Psoas muscle (tissue), 8 donors: ENCODE results near the gene PPP6R1. TPM values are rescaled to one million over a fixed set of nuclear protein-coding genes. Genes with fewer than 3 reads are reported as not detected.

Source experiments
- ATAC-seq, 4 donors: fragments of 200-7000 bp; cut with Tn5 transposase; one replicate each; pipeline ENCODE4 v1.9.1; 2020; ENCODE audit warnings: moderate library complexity in 3 of 4, mild to moderate bottlenecking in 2 of 4
- DNase-seq, 2 donors: peaks; one replicate each; pipeline ENCODE4 v3.0.0-alpha.2; 2020
- H3K27ac ChIP-seq: fragments of 200-600 bp; one replicate; pipeline ENCODE4 v1.8.0; 2022
- H3K27me3 ChIP-seq, 3 donors: fragments of 200-600 bp in 1 of 3; one replicate each; pipeline versions ENCODE4 v1.6.1 to v1.8.0; 2013 to 2022; ENCODE audit warnings: low read length in 2 of 3, mild to moderate bottlenecking in 2 of 3, moderate library complexity in 1 of 3; ENCODE audit not compliant: insufficient read depth in 3 of 3
- H3K36me3 ChIP-seq, 2 donors: fragments of 200-600 bp in 1 of 2; one replicate each; pipeline versions ENCODE4 v1.6.1 to v1.8.0; 2013 to 2022; ENCODE audit warnings: low read depth in 1 of 2, mild to moderate bottlenecking in 1 of 2, moderate library complexity in 1 of 2; ENCODE audit not compliant: insufficient read depth in 1 of 2
- H3K4me1 ChIP-seq: fragments of 200-600 bp; one replicate; pipeline ENCODE4 v1.8.0; 2022
- H3K4me3 ChIP-seq: fragments of 200-600 bp; one replicate; pipeline ENCODE4 v1.8.0; 2022; ENCODE audit warnings: mild to moderate bottlenecking
- H3K9me3 ChIP-seq: fragments of 200-600 bp; one replicate; pipeline ENCODE4 v1.8.0; 2022
- CTCF ChIP-seq: fragments of 200-600 bp; IDR thresholded peaks from one replicate; pipeline ENCODE4 v1.8.0; 2022; ENCODE audit warnings: antibody characterized with exemption
- WGBS, 3 donors: extraction: QIAGEN DNeasy Blood & Tissue Kit; methylation state at CpG; one replicate each; pipeline versions ENCODE4 v1.1.6 to v1.1.7; 2013; 5-methylcytosine and 5-hydroxymethylcytosine counted together
- intact Hi-C, 2 donors: fragments of 100-400 bp; cut with DNase I; formaldehyde crosslinking; loops; one replicate each; pipeline versions ENCODE4 v1.11.0 to v1.14.2; 2022
- polyA plus RNA-seq, 3 donors: library from polyadenylated mRNA; stranded (reverse); fragments of 200-250 nt; gene quantifications; one replicate each; pipeline ENCODE4 v1.2.3, GENCODE V29; 2013
- total RNA-seq, 4 donors: library from RNA; stranded (reverse); fragmentation: NEBNext Ultra II Directional in 2 of 4; extraction: Animal tissue kit (Norgen Biotek cat#: 25700) in 2 of 4; gene quantifications; one replicate each; pipeline versions ENCODE4 v1.2.1 to v1.2.4, GENCODE V29; 2021 to 2023
- donor health status: healthy with polysubstance abuse.
- donor health status: DM: no; HTN: no; CAD: no; lungs with moderate emphysema.
- donor health status: Bipolar disorder and iron deficiency.
- donor health status: healthy.
- donor health status: DM: yes; HTN: yes; CAD: no.
- donor health status: DM: no; HTN: no; CAD: no.
- donor health status: DM: no; HTN: no; CAD: no.
- donor health status: DM: yes; HTN: yes; CAD: no.

Gene PPP6R1
- total and polyA plus RNA-seq, 7 donors: 27.9 to 72.3 (median 45.6) TPM

GRCh38 chr19:55238030-55238429 is 20.8 kb downstream of the PPP6R1 start:
- no peak for TF ChIP-seq CTCF
- H3K36me3 ChIP-seq: peaks cover 17 to 95% of the 10 kb centered on the region in 2 donors
- no peaks in the 10 kb centered on the region for H3K9me3 ChIP-seq
- no peak overlapping the region for H3K27ac ChIP-seq
- 83 to 84% (median 84%) methylated on average over 8 of the region's 8 CpGs for WGBS, 3 donors
- H3K4me1 ChIP-seq: no peaks in the 10 kb centered on the region
- intact Hi-C loops: no loop called here
- no peak overlapping the region for H3K4me3 ChIP-seq
- H3K27me3 ChIP-seq: no peaks in the 10 kb centered on the region
- DNase-seq (no peak), ATAC-seq (no peak)

DNA sequence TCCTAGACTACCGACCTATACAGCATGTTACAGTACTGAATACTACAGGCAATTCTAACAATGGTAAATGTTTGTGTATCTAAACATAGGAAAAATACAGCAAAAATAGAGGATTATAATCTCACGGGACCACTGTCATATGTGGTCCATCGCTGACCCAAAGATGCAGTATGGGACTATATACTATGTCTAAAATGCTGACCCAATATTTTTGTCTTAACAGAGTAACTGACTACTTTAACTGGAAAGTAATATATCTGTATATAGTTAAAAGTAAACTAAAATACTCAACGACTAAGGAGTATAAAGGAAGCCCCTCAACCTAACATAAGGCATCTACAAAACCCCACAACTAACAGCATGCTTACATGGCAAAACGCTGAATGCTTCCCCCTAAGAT is 25.8 kb downstream of the PPP6R1 start:
- 89 to 91% (median 89%) methylated on average over 5 of the region's 5 CpGs for WGBS, 3 donors
- Histone ChIP-seq H3K4me3 (no peak overlapping the region), H3K27ac (no peak overlapping the region), H3K36me3 (peaks cover 12 to 98% of the 10 kb centered on the region in 2 donors), H3K27me3 (no peaks in the 10 kb centered on the region), H3K4me1 (no peaks in the 10 kb centered on the region), H3K9me3 (no peaks in the 10 kb centered on the region)
- no peak for TF ChIP-seq CTCF
- DNase-seq: no peak
- intact Hi-C loops: no loop called here
- no peak for ATAC-seq

DNA sequence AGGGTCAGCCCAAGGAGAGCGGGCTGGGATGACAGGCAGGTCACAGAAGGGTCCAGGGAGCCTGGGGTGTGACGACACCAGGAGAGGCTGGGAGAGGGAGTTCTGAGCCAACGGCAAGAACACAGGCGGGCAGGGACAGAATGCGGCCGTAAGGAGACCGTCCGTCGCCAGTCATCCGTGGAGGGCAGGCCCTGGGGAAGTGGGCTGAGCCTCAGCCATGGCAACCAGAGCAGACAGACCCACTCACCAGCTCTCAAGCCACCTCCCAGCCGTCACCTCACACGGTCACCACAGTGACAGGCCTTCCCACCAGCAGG is 26.6 kb downstream of the PPP6R1 start:
- 73 to 85% (median 82%) methylated on average over 12 of the region's 12 CpGs for WGBS, 3 donors
- intact Hi-C loops: no loop called here

GRCh38 chr19:55231391-55232285 is 27.2 kb downstream of the PPP6R1 start:
- no peak overlapping the region for H3K27ac ChIP-seq
- H3K36me3 ChIP-seq: peaks cover 10 to 97% of the 10 kb centered on the region in 2 donors
- DNase-seq (no peak), ATAC-seq (no peak)
- H3K27me3 ChIP-seq: no peaks in the 10 kb centered on the region
- TF ChIP-seq CTCF: no peak
- no peaks in the 10 kb centered on the region for H3K9me3 ChIP-seq
- intact Hi-C loops: no loop called here
- H3K4me3 ChIP-seq: no peak overlapping the region
- 88 to 94% (median 92%) methylated on average over 30 of the region's 30 CpGs for WGBS, 3 donors
- no peaks in the 10 kb centered on the region for H3K4me1 ChIP-seq

More for the DNA sequence above, 26.6 kb downstream of the PPP6R1 start:
- H3K27ac ChIP-seq: no peak overlapping the region
- no peaks in the 10 kb centered on the region for H3K9me3 ChIP-seq
- no peak for TF ChIP-seq CTCF
- no peak overlapping the region for H3K4me3 ChIP-seq
- DNase-seq: no peak
- H3K4me1 ChIP-seq: no peaks in the 10 kb centered on the region
- no peaks in the 10 kb centered on the region for H3K27me3 ChIP-seq
- no peak for ATAC-seq
- peaks cover 12 to 98% of the 10 kb centered on the region in 2 donors for H3K36me3 ChIP-seq
